ENCODE data around the gene NBPF11.
"Not testable (repeated sequence)": the region's sequence is repeated elsewhere in the genome, so short reads cannot be mapped to it uniquely, and the experiment has no call there.

- TF ChIP-seq CTCF, POLR2A (IDR thresholded peaks at IDR 0.05): not testable (repeated sequence)
Observed at GRCh38 chr1:148078632-148079519, 73.2 kb downstream of the NBPF11 start.
